Measurements from ENCODE around the gene PPP1R14B. TPM values are rescaled to one million over a fixed set of nuclear protein-coding genes. Genes with fewer than 3 reads are reported as not detected.

The PPP1R14B gene
- polyA plus RNA-seq, 1 donor: 62.6 TPM

DNA sequence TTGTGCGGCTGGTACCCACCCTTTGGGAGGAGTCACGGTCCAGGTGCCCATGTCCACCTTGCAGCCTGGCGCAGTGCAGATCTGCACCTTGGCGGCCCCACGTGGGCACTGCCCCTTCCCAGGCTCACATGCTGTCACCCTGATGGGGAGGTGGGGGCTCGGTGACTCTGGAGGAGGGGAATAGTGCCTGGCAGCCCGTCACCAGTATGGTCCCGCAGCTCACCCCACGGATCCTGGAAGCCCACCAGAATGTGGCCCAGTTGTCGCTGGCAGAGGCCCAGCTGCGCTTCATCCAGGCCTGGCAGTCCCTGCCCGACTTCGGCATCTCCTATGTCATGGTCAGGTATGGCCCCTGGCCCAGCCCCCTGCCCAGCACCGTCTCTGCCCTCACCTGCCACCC is 25.9 kb downstream of the PPP1R14B start:
- peaks cover 29% of the 10 kb centered on the region for H3K36me3 ChIP-seq (ENCODE audit: control insufficient read depth, insufficient read depth, low read length)

DNA sequence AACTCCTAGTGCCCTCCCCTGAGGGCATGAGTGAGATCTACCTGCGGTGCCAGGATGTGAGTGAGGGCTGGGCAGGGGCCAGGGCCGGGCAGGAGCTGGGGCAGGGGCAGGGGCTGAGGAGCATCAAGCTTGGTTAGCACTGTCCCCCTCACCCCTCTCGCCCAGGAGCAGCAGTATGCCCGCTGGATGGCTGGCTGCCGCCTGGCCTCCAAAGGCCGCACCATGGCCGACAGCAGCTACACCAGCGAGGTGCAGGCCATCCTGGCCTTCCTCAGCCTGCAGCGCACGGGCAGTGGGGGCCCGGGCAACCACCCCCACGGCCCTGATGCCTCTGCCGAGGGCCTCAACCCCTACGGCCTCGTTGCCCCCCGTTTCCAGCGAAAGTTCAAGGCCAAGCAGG is 26.5 kb downstream of the PPP1R14B start:
- no CpG with 5 or more reads among the region's 17 CpGs for WGBS (ENCODE audit: insufficient coverage, low lambda C conversion rate)
- Histone ChIP-seq H3K9me3 (ENCODE audit: control insufficient read depth, low read depth, low read length) (no peaks in the 10 kb centered on the region), H3K36me3 (ENCODE audit: control insufficient read depth, insufficient read depth, low read length) (peaks cover 29% of the 10 kb centered on the region), H3K27me3 (ENCODE audit: control insufficient read depth, insufficient read depth, low read length) (no peaks in the 10 kb centered on the region), H3K4me1 (ENCODE audit: control insufficient read depth, insufficient read depth, low read length) (peaks cover 5% of the 10 kb centered on the region), H3K4me3 (ENCODE audit: low read length) (no peak overlapping the region), H3K27ac (ENCODE audit: low read length) (no peak overlapping the region)
- DNase-seq: no peak

More for the DNA sequence above, 25.9 kb downstream of the PPP1R14B start:
- DNase-seq: no peak
- H3K4me1 ChIP-seq (ENCODE audit: control insufficient read depth, insufficient read depth, low read length): peaks cover 9% of the 10 kb centered on the region
- no peaks in the 10 kb centered on the region for H3K27me3 ChIP-seq (ENCODE audit: control insufficient read depth, insufficient read depth, low read length)
- no peaks in the 10 kb centered on the region for H3K9me3 ChIP-seq (ENCODE audit: control insufficient read depth, low read depth, low read length)
- WGBS (ENCODE audit: insufficient coverage, low lambda C conversion rate): no CpG with 5 or more reads among the region's 14 CpGs
- no peak overlapping the region for H3K27ac ChIP-seq (ENCODE audit: low read length)
- no peak overlapping the region for H3K4me3 ChIP-seq (ENCODE audit: low read length)

DNA sequence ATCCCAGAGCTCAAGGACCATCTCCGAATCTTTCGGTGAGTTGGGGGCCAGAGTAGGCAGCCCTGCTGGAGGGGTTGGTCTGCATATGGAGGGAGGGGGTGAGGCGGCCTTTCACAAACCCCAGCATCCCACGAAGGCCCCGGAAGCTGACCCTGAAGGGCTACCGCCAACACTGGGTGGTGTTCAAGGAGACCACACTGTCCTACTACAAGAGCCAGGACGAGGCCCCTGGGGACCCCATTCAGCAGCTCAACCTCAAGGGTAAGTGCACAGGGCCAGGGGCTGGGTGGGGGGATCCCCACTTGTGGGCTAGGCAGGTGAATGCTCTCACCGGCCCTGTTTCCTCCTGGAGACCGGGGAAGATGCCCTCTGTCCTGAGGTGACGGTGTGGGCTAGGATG is 27.0 kb downstream of the PPP1R14B start:
- Histone ChIP-seq H3K4me3 (ENCODE audit: low read length) (no peak overlapping the region), H3K36me3 (ENCODE audit: control insufficient read depth, insufficient read depth, low read length) (peaks cover 29% of the 10 kb centered on the region)
- no CpG with 5 or more reads among the region's 10 CpGs for WGBS (ENCODE audit: insufficient coverage, low lambda C conversion rate)

DNA sequence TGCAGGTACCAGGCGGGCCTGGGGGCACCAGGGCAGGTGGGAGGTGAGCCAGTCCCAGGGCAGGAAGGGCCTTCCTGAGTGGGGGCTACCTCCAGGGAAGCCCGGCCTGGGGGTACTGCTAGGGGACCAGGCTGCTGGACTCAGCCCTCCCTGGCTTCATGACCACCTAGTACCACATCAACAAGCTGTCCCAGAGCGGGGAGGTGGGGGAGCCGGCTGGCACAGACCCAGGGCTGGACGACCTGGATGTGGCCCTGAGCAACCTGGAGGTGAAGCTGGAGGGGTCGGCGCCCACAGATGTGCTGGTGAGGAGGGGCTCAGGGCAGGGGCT is 27.4 kb downstream of the PPP1R14B start:
- Histone ChIP-seq H3K4me3 (ENCODE audit: low read length) (no peak overlapping the region), H3K27ac (ENCODE audit: low read length) (no peak overlapping the region), H3K9me3 (ENCODE audit: control insufficient read depth, low read depth, low read length) (no peaks in the 10 kb centered on the region), H3K36me3 (ENCODE audit: control insufficient read depth, insufficient read depth, low read length) (peaks cover 27% of the 10 kb centered on the region), H3K27me3 (ENCODE audit: control insufficient read depth, insufficient read depth, low read length) (no peaks in the 10 kb centered on the region), H3K4me1 (ENCODE audit: control insufficient read depth, insufficient read depth, low read length) (no peaks in the 10 kb centered on the region)
- no CpG with 5 or more reads among the region's 7 CpGs for WGBS (ENCODE audit: insufficient coverage, low lambda C conversion rate)
- DNase-seq: no peak

More for the DNA sequence above, 27.0 kb downstream of the PPP1R14B start:
- DNase-seq: no peak
- no peak overlapping the region for H3K27ac ChIP-seq (ENCODE audit: low read length)
- H3K27me3 ChIP-seq (ENCODE audit: control insufficient read depth, insufficient read depth, low read length): no peaks in the 10 kb centered on the region
- H3K9me3 ChIP-seq (ENCODE audit: control insufficient read depth, low read depth, low read length): no peaks in the 10 kb centered on the region
- H3K4me1 ChIP-seq (ENCODE audit: control insufficient read depth, insufficient read depth, low read length): no peaks in the 10 kb centered on the region

DNA sequence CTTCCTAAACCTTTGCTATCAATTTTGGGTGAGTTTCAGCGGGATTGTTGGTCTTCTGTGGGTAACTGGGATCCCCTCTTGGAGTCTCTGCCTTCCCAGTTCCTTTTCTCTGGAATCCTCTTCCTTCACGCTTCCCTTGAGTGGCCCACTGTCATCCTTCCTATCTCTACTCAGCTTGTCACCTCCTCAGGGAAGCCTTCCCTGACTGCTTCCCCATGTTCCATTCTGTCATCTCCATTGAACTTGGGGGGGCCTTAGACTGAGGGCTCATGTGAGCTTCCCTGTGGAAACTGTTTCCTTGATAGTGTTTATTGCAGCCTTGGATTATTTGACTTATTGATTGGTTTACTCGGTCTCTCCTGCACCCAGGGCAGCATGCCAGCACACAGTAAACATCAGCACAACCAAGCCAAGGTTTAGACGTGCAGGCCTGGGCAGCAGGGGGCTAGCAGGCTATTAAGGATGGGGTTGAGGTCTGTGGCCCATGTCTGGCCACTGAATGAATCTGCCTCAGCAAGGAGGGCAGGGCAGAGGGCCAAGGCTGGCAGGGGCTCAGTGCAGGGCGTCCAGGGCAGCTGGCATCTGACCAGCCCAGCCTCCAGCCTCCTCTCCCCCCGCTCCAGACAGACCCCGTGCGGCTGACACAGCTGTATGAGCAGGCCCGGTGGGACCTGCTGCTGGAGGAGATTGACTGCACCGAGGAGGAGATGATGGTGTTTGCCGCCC is 28.0 kb downstream of the PPP1R14B start:
- Histone ChIP-seq H3K4me1 (ENCODE audit: control insufficient read depth, insufficient read depth, low read length) (no peaks in the 10 kb centered on the region), H3K27ac (ENCODE audit: low read length) (no peak overlapping the region), H3K36me3 (ENCODE audit: control insufficient read depth, insufficient read depth, low read length) (peaks cover 23% of the 10 kb centered on the region), H3K4me3 (ENCODE audit: low read length) (no peak overlapping the region), H3K9me3 (ENCODE audit: control insufficient read depth, low read depth, low read length) (no peaks in the 10 kb centered on the region), H3K27me3 (ENCODE audit: control insufficient read depth, insufficient read depth, low read length) (no peaks in the 10 kb centered on the region)
- peak in 1 of 2 donors; percentile 4 for DNase-seq
- no CpG with 5 or more reads among the region's 11 CpGs for WGBS (ENCODE audit: insufficient coverage, low lambda C conversion rate)

DNA sequence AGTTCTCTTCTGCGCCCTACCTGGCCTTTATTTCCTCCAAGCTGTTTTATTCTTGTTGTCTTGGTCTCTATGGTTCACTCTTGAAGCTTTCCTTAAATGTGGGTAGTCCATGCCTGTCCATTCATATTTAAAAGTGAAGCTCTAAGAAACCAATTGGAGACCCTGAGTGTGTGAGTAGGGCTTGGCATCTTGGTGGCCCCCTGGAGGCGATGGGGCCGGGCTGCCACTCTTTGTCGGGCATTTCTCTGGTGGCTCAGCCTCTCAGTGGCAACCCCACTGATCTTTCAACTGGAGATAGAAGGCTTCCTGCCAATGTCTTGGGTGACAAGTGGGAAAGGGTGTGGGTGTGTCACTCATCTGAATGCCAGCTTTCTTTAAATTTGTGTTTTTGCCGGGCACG is 29.9 kb downstream of the PPP1R14B start:
- no peaks in the 10 kb centered on the region for H3K9me3 ChIP-seq (ENCODE audit: control insufficient read depth, low read depth, low read length)
- H3K4me1 ChIP-seq (ENCODE audit: control insufficient read depth, insufficient read depth, low read length): no peaks in the 10 kb centered on the region
- no peak overlapping the region for H3K4me3 ChIP-seq (ENCODE audit: low read length)
- H3K36me3 ChIP-seq (ENCODE audit: control insufficient read depth, insufficient read depth, low read length): peaks cover 20% of the 10 kb centered on the region
- H3K27me3 ChIP-seq (ENCODE audit: control insufficient read depth, insufficient read depth, low read length): no peaks in the 10 kb centered on the region
- DNase-seq: no peak
- H3K27ac ChIP-seq (ENCODE audit: low read length): no peak overlapping the region
- WGBS (ENCODE audit: insufficient coverage, low lambda C conversion rate): no CpG with 5 or more reads among the region's 6 CpGs

DNA sequence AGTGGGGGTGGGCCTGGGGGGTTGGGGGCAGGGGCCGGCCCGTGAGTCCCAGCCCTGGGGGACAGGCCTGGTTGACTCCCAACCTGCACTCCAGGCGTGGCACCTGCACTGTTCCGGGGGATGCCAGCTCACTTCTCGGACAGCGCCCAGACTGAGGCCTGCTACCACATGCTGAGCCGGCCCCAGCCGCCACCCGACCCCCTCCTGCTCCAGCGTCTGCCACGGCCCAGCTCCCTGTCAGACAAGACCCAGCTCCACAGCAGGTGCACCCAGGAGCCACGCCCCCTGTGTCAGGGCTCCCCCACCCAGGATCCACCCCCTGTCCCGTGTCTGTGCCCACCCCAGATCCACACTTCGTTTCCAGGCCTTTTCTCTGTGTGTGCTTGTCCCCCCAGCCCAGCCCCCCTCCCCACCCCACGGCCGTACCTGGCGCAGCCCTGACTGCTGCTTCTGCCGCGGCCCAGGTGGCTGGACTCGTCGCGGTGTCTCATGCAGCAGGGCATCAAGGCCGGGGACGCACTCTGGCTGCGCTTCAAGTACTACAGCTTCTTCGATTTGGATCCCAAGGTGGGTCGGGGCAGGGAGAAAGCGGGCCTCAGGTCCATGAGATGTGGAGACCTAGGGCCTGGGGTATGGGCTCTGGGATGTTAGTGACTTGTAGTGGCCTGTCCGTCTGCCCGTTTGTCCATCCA is 35.4 kb downstream of the PPP1R14B start:
- H3K4me3 ChIP-seq (ENCODE audit: low read length): no peak overlapping the region
- peaks cover 15% of the 10 kb centered on the region for H3K36me3 ChIP-seq (ENCODE audit: control insufficient read depth, insufficient read depth, low read length)
- H3K9me3 ChIP-seq (ENCODE audit: control insufficient read depth, low read depth, low read length): no peaks in the 10 kb centered on the region
- no peak overlapping the region for H3K27ac ChIP-seq (ENCODE audit: low read length)
- H3K27me3 ChIP-seq (ENCODE audit: control insufficient read depth, insufficient read depth, low read length): no peaks in the 10 kb centered on the region
- DNase-seq: no peak
- peaks cover 16% of the 10 kb centered on the region for H3K4me1 ChIP-seq (ENCODE audit: control insufficient read depth, insufficient read depth, low read length)
- no CpG with 5 or more reads among the region's 30 CpGs for WGBS (ENCODE audit: insufficient coverage, low lambda C conversion rate)

DNA sequence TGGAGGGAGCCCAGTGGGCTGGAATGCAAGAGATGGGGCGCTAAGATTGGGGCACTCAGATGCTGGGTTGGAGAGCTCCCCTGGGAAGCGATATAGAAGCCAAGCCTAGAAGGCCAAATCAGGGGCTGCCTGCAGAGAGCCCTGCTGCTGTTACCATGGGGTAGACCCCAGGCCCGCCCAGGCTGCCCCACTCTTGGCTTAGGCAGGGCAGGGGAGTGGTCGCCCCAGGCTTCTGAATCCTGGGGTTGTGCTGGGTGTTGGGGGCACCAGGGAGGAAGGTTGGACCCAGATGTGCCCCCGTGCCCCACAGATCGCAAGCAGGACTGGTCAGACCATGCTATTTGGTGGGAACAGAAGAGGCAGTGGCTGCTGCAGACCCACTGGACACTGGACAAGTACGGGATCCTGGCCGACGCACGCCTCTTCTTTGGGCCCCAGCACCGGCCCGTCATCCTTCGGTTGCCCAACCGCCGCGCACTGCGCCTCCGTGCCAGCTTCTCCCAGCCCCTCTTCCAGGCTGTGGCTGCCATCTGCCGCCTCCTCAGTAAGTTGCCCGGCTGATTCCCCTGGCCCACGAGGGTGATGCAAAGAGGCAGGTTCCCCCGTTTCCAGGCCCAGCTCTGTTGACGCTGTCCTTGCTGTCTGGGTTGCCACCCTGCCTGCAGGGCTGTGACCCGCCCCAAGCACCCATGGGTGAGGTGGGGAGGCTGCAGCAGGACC is 36.3 kb downstream of the PPP1R14B start:
- WGBS (ENCODE audit: insufficient coverage, low lambda C conversion rate): 90% methylated on average over 2 of the region's 24 CpGs
- H3K4me1 ChIP-seq (ENCODE audit: control insufficient read depth, insufficient read depth, low read length): peaks cover 24% of the 10 kb centered on the region
- H3K36me3 ChIP-seq (ENCODE audit: control insufficient read depth, insufficient read depth, low read length): peaks cover 19% of the 10 kb centered on the region

DNA sequence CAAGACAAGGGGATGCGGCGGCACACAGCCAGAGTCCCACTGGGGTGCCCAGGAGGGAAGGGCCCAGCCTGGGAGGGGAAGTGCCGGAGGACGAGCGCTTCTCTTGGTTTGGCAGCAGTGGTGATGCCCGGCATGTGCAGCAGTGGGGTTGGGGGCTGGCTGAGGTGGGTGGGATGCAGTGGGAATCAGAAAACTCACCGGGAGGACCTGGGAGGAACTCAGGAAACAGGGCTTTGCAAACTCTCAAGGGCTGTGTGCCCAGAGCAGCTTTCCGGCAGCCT is 37.2 kb downstream of the PPP1R14B start:
- Histone ChIP-seq H3K27ac (ENCODE audit: low read length) (no peak overlapping the region), H3K27me3 (ENCODE audit: control insufficient read depth, insufficient read depth, low read length) (no peaks in the 10 kb centered on the region), H3K9me3 (ENCODE audit: control insufficient read depth, low read depth, low read length) (no peaks in the 10 kb centered on the region), H3K4me3 (ENCODE audit: low read length) (no peak overlapping the region), H3K4me1 (ENCODE audit: control insufficient read depth, insufficient read depth, low read length) (peaks cover 25% of the 10 kb centered on the region), H3K36me3 (ENCODE audit: control insufficient read depth, insufficient read depth, low read length) (peaks cover 25% of the 10 kb centered on the region)
- DNase-seq: no peak
- WGBS (ENCODE audit: insufficient coverage, low lambda C conversion rate): no CpG with 5 or more reads among the region's 8 CpGs

More for the DNA sequence above, 36.3 kb downstream of the PPP1R14B start:
- no peak overlapping the region for H3K27ac ChIP-seq (ENCODE audit: low read length)
- no peak for DNase-seq
- H3K4me3 ChIP-seq (ENCODE audit: low read length): no peak overlapping the region
- H3K9me3 ChIP-seq (ENCODE audit: control insufficient read depth, low read depth, low read length): no peaks in the 10 kb centered on the region
- no peaks in the 10 kb centered on the region for H3K27me3 ChIP-seq (ENCODE audit: control insufficient read depth, insufficient read depth, low read length)

DNA sequence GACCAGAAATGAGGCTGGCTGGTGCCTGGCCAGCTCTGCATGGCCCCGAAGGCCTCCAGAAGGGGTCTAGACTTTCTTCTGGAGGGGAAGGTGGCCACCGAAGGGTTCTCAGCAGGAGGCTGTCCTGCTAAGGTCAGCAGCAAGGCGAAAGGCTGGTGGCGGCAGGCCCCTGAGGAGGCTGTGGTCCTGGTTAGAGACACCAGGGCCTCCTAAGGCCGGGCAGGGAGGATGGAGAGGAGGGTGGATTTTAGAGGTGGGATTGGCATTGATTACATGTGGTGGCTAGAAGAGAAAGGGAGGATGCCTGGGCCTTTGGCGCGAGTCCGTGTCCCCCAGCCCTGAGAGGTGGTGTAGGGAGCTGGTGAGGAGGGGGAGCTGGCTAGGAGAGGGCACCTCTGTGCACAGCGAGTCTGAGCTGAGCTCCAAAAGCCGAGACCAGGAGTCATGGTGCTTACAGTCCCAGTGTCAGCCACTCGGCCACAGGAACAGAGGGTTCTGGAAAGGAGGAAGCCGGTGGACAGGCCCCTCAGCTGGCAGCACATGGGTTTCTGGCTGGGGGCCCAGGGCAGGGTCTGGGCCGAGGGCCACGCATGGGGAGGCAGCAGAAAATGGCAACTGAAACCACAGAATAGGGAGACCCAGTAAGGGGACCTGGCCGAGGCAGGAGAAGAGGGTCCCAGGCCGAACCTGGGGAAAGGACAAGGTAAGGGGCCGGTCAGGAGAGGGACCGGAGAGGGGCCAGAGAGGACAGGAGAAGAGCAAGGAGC is 37.8 kb downstream of the PPP1R14B start:
- no peak for DNase-seq
- WGBS (ENCODE audit: insufficient coverage, low lambda C conversion rate): no CpG with 5 or more reads among the region's 18 CpGs
- Histone ChIP-seq H3K27me3 (ENCODE audit: control insufficient read depth, insufficient read depth, low read length) (no peaks in the 10 kb centered on the region), H3K36me3 (ENCODE audit: control insufficient read depth, insufficient read depth, low read length) (peaks cover 29% of the 10 kb centered on the region), H3K4me1 (ENCODE audit: control insufficient read depth, insufficient read depth, low read length) (peaks cover 25% of the 10 kb centered on the region), H3K27ac (ENCODE audit: low read length) (no peak overlapping the region), H3K9me3 (ENCODE audit: control insufficient read depth, low read depth, low read length) (no peaks in the 10 kb centered on the region), H3K4me3 (ENCODE audit: low read length) (no peak overlapping the region)

All from large intestine (tissue), 3 donors.